Right ventricle myocardium superior (tissue), 1 donor: Measurements from ENCODE around the gene AP3B1. TPM values are rescaled to one million over a fixed set of nuclear protein-coding genes. Genes with fewer than 3 reads are reported as not detected.
A peak's percentile ranks its signal among the peaks of the same experiment; 100 is the strongest.

ENCODE experiments used
- ATAC-seq: fragments of 200-7000 bp; cut with Tn5 transposase; one replicate; pipeline ENCODE4 v1.9.1; 2020; ENCODE audit warnings: mild to moderate bottlenecking; ENCODE audit not compliant: poor library complexity
- DNase-seq: peaks from one replicate; pipeline ENCODE4 v3.0.0-alpha.2; 2020
- intact Hi-C: fragments of 100-400 bp; cut with DNase I; formaldehyde crosslinking; loops from one replicate; pipeline ENCODE4 v1.11.2; 2022
- total RNA-seq: library from RNA; stranded (reverse); fragmentation: NEBNext Ultra II Directional; extraction: Animal tissue kit (Norgen Biotek cat#: 25700); gene quantifications from one replicate; pipeline ENCODE4 v1.2.1, GENCODE V29; 2021
- donor health status: DM: no; HTN: yes; CAD: no; lungs with severe emphysema.

The AP3B1 gene
- total RNA-seq, 1 donor from 2014 or later = 20.2 TPM

DNA sequence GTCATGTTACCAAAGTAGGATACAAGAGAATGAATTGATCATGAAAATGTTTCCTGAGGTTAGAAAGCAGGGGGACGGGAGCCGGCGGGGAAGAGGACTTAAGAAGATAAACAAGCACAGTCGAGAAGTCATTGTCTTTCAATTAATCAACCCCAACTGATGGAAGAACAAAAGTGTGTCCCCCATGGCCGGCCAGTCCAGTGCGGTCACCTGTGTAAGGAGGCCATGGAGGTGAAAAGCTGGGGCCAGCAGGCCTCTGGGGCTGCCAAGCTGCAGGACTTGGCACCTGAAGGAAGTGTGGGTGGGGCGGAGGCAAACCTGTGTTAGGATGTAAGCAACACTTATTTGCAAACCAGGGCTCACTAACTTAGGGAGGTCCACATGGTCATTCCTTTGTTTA lies 295.1 kb downstream of the AP3B1 start:
- DNase-seq (no peak), ATAC-seq (no peak)
- intact Hi-C loops = no loop called here

DNA sequence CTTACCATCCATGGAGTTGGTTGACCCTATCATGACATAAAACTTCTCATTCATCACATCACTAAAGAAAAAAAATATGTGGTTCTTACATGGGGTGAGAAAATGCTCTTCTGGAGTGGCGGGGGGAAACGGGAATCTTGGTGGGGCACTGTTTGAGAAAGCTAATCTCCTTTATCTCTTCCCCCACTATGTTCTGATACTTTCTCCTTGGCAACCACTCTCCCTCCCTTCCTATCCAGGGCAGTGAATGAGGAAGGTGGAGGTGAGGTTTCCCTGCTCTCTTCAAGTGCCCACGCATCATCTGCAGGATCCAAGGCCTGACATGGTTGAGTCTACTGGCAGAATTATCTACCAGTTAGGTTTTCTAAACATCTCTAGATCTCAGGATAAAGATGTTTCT lies 297.6 kb downstream of the AP3B1 start:
- DNase-seq (no peak), ATAC-seq (no peak)
- intact Hi-C loops = no loop called here

DNA sequence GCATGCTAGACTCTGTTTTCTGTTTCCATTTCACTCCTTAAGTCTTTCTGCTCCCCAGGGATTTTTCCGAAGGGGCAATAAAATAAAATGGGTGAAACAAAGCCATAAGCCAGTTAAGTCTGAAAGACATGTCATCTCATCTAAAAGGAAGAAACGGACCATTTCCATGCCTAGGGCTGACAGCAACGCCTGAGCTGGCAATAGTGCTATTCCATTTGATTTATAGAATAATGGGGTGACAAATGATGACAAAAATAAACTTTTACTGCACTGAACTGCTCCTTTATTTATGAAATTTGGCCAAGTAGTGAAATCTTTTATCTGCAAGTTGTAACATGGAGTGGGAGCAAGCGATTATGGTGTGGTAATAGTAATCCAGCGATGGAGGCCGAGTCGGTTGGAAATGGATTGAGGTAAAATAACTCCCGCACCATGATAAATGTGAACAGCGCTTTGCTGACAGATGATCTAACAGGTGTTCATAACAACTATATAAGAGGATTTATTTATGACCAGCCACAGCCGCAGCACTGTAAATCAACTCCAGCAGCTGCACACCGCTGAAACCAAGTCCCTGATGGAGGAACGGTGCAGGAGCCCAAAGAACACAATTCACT lies 298.6 kb downstream of the AP3B1 start:
- intact Hi-C loops = no loop called here
- no peak for ATAC-seq

DNA sequence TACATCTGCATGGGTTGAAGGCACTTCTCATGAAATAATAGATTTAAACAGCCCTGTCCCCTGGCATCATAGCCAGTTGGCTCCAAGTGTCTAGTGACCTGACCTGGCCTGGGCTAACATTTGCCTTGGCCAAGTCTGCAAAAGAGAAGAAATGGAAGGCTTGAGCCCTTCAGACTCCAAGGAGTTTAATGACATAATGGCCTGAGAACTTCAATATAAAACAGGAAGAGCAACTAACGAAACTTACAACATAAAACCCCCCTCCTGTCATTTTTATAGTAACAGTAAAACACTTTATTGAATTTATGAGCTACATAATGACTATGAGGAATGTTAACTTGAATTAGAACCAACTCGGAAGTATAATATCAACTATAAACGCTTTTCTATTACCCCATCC lies 299.6 kb downstream of the AP3B1 start:
- intact Hi-C loops = no loop called here
- ATAC-seq (no peak), DNase-seq (no peak)

More for the DNA sequence above, 298.6 kb downstream of the AP3B1 start:
- no peak for DNase-seq

DNA sequence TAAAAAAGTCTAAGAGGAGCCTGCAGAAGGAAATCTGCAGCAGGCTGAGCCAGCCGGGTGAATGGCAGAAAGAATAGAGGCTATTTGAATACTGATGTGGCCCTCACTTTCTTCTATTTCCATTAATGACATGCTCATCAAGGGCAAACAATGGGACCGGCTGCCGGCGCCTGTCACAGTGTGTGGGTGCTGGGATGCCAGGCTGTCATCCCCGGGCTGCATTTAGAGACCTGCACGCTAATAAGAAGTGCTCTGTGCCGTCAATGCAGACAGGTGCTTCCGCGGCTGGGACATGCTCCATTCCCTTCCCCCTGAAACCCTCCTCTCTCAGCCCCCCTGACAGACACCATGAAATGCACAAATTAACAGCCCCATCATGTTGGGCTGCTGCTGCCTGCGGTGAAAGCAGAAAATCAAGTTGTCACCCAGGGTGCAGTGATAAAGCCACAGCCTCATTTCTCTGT lies 300.6 kb downstream of the AP3B1 start:
- intact Hi-C loops = no loop called here
- ATAC-seq = no peak
- no peak for DNase-seq

DNA sequence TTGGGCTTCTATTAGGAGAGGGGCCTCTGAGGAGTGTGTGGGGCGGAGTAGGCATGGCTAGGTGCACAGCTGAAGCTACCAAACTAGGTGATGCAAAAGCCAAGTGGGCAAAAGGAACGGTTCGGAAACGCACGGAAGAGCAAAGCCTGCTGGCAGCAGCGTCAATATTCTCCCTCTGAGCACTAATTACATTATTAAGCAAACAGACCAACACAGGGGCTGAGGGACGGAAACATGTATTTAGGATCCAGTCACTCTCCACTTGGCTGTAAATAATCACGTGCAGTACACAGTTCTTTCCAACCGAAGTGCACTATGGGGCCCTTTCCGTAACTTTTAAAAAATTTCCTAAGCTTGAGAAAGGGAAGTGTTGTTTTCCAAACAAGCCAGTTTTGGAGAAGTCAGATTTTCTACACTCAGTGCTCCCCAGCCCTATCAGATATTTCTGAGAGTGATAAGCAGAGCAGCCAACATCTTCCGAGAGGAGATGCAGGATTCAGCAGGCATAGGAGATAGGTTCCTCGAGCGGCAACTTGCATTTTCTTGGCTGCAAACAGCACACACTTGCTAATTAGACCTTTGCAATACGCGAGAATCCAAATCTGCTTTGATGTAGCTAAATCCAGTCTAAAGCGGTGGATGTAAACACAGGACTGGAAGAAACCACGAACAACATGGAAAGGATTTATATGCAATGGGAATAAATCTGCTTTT lies 301.2 kb downstream of the AP3B1 start:
- no peak for DNase-seq
- intact Hi-C loops = no loop called here
- no peak for ATAC-seq

DNA sequence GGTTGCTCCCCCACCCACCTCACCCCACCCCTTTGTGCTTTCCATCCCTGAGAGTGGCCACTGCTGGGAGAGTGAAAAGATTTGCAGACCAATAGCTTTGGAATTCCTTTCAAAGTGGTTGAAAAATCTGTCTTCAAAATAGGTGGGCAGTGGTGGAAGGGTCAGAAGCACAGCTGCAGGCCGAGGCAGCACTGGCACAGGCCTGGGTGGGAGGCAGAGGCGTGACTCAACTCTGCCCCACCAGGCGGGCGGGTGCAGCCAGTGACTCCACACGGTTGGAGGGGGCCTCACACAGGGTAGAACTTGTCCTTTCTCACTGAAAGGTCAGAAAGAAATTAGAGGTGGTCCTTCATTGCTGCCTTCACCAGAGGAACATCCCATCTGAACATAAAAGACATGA lies 303.4 kb downstream of the AP3B1 start:
- ATAC-seq = no peak
- no peak for DNase-seq
- intact Hi-C loops = no loop called here

DNA sequence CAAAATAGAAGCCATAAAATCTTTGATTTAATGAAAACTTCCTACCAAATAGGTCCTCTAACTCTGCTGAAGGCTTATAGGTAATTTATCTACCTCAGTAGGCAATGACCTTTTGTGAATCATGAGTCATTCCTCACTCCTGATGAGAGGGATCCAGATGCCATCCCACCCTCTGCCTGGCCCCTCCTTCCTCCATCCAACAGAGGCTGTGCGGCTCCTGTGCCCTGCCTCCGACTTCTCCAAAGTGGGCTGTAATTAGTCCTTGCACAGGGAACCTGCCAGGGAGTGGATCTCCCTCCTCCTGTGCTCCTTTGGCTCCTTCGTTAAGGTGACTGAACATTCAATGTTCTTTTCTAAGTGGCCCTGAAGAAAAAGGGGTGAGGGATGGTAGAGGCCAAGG lies 304.5 kb downstream of the AP3B1 start:
- ATAC-seq (no peak), DNase-seq (no peak)
- intact Hi-C loops = no loop called here

DNA sequence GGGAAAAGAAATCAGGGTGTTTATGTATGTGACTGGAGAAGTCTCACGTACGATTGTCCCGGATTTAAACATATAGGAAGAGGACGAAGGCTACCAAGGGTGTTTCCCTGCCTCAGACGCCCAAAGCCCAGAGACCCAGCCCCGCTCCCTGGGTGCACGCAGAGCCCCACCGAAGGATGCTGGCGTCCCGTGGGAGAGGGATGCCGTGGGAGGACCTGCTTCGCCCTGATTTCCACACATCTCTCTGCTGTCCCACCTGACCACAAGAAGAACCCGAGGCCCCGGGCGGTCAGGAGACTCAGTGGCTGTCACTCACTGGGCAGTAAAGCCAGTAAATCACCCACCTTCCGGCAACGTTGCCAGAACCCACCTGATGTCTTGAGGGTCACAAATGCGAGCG lies 306.5 kb downstream of the AP3B1 start:
- ATAC-seq = no peak
- intact Hi-C loops = no loop called here

DNA sequence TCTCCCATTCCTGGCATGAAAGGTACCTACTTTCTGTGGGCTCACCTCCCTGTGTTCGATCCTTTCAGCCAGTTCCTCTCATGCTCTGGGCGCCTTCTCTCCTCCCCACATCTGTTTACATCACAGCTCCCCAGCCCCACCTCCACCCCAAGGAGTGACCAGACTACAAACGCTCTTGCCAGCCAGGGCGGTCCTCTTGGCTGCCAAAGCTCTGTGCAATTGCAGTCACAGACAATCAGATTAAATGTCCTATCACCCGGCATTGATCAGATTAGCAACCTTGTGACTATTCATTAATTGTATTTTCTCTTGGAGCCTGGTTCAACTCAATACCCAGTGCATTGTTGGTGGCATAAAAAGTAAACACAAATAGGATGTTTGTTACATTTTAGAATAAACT lies 307.2 kb downstream of the AP3B1 start:
- no peak for DNase-seq
- intact Hi-C loops = no loop called here
- no peak for ATAC-seq

More for the DNA sequence above, 306.5 kb downstream of the AP3B1 start:
- no peak for DNase-seq

DNA sequence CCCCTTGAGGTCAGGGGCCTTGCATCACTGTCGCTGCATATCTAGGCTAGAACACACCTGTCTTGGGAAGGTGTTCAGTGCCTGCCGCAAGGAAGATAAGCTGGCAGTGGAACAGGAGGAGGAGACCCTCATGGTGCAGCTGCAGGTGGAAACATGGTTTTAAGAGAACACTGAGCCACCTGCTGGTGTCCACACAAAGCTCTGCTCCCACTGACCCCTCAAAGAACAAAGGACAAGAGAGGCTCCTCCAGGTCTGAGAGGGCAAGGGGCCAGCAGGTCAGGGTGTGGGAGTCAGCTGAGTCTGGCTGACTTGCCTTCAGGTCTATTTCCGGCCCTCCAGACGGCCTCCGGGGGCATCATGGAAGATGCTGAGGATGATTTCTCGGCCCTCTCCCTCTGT lies 308.2 kb downstream of the AP3B1 start:
- DNase-seq (no peak), ATAC-seq (no peak)
- intact Hi-C loops = no loop called here

DNA sequence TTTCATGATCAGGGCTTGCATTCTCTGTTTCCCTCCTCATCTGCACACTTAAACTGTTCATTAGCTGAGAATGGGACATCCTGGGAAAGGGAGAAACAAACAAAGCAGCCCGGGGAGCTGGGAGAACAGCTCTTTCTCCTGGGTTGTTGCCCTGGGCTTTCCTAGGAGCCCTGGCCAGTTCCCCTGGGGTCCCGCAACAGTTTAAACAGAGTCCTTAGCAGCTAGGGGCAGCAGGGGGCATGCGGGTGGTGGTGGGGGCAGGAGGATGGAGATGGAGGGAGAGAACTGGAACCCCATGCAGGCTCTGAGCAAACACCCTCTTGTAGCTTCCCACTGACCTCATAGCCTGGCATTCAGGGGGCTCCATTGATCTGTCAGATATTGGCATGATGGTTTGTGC lies 309.3 kb downstream of the AP3B1 start:
- ATAC-seq = no peak
- intact Hi-C loops = no loop called here

DNA sequence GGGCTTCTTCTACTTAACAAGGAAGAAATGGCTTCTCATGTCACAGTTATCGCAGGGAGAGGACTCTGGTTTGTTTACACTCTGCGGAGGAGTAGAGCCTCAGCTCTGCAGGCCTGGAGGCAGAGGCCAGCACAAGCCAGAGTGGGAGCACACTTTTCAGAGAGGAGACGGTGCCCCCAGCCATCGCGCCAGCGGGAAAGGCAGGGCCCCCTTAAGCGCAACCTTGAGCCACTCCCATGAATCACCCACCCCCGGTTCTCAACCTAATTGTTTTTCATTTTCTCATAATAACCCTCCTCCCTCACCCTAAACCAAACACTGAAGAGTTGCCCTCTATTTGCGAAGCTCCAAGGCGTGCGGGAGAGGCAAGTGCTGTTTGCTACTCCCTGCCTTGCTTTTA lies 309.9 kb downstream of the AP3B1 start:
- no peak for ATAC-seq
- intact Hi-C loops = no loop called here
- DNase-seq = no peak

More for the DNA sequence above, 309.3 kb downstream of the AP3B1 start:
- no peak for DNase-seq

DNA sequence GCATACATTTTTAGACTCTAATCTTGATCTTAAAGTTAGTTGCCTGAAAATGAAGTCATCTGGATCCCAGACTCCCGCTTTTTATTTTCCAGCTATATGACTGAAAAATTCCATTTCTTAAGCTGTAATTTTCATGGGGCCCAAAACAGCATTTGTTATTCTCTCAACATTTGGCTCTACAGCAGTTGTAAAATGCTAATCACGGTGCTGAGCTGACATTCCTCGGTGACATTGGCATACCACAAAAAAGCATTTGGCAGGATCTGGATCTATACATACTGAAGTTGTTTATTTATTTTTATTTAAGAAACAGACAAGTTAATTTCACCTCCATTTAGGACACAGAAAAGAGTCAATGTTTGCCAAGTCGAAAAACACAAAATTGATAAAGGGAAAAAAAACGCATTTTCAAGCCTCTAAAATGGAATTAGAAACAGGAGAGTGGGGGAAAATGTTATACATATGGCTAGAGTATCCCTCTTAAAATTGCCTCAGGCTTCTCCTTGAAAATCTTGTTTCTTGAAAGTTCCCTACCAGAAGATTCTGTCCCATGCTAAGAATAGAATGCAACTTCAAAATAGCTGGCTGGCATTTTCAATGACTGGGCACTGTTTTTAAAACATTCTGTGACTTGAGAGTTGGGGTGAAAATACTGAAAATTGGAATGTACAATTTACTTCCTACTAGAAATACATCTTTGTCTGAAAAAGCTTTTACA lies 310.9 kb downstream of the AP3B1 start:
- ATAC-seq (no peak), DNase-seq (no peak)
- intact Hi-C loops = no loop called here

DNA sequence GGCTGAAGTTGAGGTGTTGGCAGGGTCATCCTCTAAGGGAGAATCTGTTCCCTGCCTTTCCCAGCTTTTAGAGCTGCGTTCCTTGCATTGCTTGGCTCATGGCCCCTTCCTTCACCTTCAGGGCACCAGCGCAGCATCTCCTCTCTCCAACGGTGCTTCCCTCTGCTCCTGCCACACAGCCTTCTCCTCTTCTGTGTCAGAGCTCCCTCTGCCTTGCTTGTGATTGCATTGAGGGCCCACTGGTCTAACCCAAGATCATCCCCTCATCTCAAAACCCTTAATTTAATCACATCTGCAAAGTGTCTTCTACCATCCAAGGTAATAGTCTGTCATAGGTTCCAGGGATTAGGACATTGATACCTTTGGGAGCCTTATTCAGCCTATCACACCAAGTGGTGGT lies 312.7 kb downstream of the AP3B1 start:
- intact Hi-C loops = no loop called here
- ATAC-seq (no peak), DNase-seq (no peak)

DNA sequence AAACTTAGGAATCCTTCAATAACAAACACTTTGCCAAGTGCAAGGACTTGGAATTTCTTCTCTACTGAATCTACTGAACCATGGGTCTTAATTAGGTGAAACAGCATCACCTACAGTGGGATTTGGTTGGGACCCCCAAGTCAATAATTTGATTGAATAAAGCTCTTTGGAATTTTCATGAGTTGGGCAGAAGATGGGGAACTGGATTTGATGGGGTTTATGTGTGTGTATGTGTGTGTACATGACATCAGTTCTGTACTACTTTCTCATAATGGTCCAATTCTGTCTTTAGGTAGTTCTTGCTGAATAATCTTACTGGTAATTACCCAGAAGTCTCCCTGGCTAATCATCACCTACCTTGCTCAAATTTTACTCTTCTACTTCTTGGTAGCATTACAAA lies 319.9 kb downstream of the AP3B1 start:
- ATAC-seq = no peak
- no peak for DNase-seq
- intact Hi-C loops = no loop called here

DNA sequence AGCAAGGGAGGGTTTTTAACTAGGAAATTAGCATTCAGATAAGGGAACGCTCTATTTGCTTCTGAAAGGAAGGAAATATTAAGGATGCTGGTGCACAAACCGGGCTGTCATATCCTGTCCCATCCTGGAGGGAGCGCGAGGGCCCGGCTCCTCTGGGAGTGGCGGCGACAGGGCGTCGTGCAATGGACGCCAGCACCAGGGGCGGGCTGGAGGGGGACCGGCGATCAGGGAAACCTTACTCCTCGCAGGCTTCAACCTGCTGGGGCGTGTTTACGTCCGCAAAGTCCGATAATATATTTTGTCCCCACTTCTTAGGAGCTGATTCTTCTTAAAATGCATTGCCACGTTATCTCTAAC lies 321.3 kb downstream of the AP3B1 start:
- DNase-seq (no peak), ATAC-seq (no peak)
- intact Hi-C loops = no loop called here

DNA sequence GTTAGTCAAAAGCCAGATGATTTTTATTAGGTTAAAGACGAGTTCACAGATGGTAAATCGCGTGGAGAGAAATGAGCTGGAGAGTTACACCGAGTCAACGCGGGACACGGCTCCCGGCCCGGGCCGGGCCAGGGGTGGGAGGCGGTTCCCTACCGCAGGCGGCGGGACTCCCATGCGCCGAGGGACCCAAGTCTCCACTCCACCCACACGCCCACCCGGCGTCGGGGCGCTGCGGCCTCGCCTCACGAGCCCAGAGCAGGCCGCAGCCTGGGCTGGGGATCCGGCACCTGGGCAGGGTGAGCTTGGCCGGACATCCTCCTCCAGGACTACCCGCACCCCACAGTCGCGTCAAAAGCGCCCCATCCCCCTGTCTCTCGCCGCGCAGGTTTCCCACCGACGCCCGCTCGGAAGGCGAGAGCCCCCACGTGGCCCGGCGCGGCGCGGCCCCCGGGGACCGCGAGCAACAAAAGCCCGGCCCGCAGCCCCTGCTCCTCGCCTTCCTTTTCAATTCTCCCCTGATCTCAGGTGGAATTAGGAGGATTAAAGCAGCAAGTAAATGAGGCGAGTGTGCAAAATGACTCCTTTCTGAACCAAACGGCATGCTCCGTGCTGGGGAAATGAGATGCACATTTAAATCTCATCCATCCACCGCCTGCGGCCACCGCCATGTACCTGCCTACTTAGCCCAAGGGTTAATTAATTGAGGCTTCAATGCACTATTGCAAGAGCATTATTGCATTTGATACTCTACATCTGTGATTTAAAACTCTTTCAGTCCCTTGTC lies 321.8 kb downstream of the AP3B1 start:
- intact Hi-C loops = no loop called here
- ATAC-seq (peak; percentile 29), DNase-seq (no peak)

DNA sequence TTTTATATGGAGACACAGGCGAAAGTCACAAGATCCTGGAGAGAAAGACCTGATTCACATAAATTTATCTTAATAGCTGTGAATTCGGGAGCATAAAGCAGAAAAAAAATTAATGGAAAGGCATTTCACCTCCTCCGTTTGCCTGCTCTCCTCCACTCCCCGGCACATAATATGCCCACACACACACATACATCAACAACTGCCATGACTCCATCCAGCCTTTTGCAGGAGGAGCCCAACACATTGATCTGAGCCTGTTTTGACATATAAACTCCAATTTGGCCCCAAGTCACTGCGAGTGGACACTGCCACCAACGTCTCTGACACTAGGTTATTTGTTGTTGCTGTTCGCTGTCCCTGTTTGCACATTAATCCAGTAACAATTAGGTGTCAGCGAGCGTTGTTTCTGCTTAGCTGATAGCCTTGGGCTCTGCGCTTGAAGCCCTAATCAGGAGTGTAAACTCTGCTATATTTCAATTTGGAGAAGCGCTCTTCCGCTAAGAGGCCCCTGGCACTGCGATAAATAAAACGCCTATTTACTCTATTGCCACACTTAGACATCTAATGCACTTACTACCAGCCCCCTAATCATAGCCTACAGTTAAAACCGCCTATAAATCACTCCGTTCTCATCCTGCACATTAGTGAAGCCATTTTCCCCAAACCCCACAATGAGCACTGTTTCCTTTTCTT lies 322.6 kb downstream of the AP3B1 start:
- intact Hi-C loops = no loop called here
- ATAC-seq = no peak
- DNase-seq = no peak
